HS-5 (cell line): ENCODE data around the gene MKRN2OS.

Experiments used
- DNase-seq: peaks from one replicate; pipeline ENCODE4 v3.0.0-alpha.2; 2012; ENCODE audit warnings: low read depth

MKRN2OS gene

GRCh38 chr3:12545473-12545791, at the start of gene MKRN2OS:
Gene MKRN2OS (minus strand): TSS chr3:12545499. CDS start chr3:12545464, 35 bp downstream.
- DNase-seq, result no peak

- no peak for DNase-seq
These were observed 48.2 kb upstream of the MKRN2OS start for GRCh38 chr3:12593473-12593872.

- DNase-seq, result no peak
These were observed 46.9 kb upstream of the MKRN2OS start for GRCh38 chr3:12591997-12592715.

GRCh38 chr3:12591456-12591855, 46.2 kb upstream of the MKRN2OS start:
- DNase-seq, result no peak

GRCh38 chr3:12590096-12590495, 44.8 kb upstream of the MKRN2OS start:
- DNase-seq, result no peak

- DNase-seq, result peak; percentile 45
These were observed 43.0 kb upstream of the MKRN2OS start for GRCh38 chr3:12588039-12589009.

GRCh38 chr3:12586403-12586802, 41.1 kb upstream of the MKRN2OS start:
- DNase-seq, result no peak

- no peak for DNase-seq
These were observed 40.7 kb upstream of the MKRN2OS start for GRCh38 chr3:12585970-12586369.

- no peak for DNase-seq
These were observed 39.9 kb upstream of the MKRN2OS start for GRCh38 chr3:12585181-12585580.

GRCh38 chr3:12584083-12584482, 38.8 kb upstream of the MKRN2OS start:
- DNase-seq, result no peak

- DNase-seq, result no peak
These were observed 38.0 kb upstream of the MKRN2OS start for GRCh38 chr3:12583280-12583679.

- no peak for DNase-seq
These were observed 37.4 kb upstream of the MKRN2OS start for GRCh38 chr3:12582730-12583129.

- no peak for DNase-seq
These were observed 34.6 kb upstream of the MKRN2OS start for GRCh38 chr3:12579905-12580304.

GRCh38 chr3:12579456-12579855, 34.2 kb upstream of the MKRN2OS start:
- no peak for DNase-seq

- DNase-seq, result no peak
These were observed 33.4 kb upstream of the MKRN2OS start for GRCh38 chr3:12578742-12579141.

GRCh38 chr3:12577379-12577778, 32.1 kb upstream of the MKRN2OS start:
- no peak for DNase-seq

- no peak for DNase-seq
These were observed 29.4 kb upstream of the MKRN2OS start for GRCh38 chr3:12574661-12575060.

- DNase-seq, result no peak
These were observed 28.8 kb upstream of the MKRN2OS start for GRCh38 chr3:12574131-12574530.

GRCh38 chr3:12571986-12572385, 26.7 kb upstream of the MKRN2OS start:
- no peak for DNase-seq

- no peak for DNase-seq
These were observed 24.5 kb upstream of the MKRN2OS start for GRCh38 chr3:12569836-12570235.

GRCh38 chr3:12568747-12569146, 23.4 kb upstream of the MKRN2OS start:
- DNase-seq, result no peak

- no peak for DNase-seq
These were observed 21.7 kb upstream of the MKRN2OS start for GRCh38 chr3:12566976-12567375.

GRCh38 chr3:12562451-12562850, 17.2 kb upstream of the MKRN2OS start:
- no peak for DNase-seq
